Activated CD8-positive, alpha-beta T cell treated with anti-CD3 and anti-CD28 coated beads for 36 hours (primary cell): Measurements from ENCODE around the gene MTR. TPM values are rescaled to one million over a fixed set of nuclear protein-coding genes. Genes with fewer than 3 reads are reported as not detected.

ENCODE experiments used
- ATAC-seq: fragments of 200-7000 bp; cut with Tn5 transposase; one replicate; pipeline ENCODE4 v1.10.0; 2021; ENCODE audit warnings: mild to moderate bottlenecking, moderate library complexity
- CTCF ChIA-PET: fragments of 350-600 bp; sonication (Branson Sonifier 250); formaldehyde crosslinking; loops from one replicate; lab custom pipeline; 2021; ENCODE audit warnings: antibody characterized with exemption; lab: Charles Lee
- POLR2A ChIA-PET: fragments of 350-600 bp; sonication (Branson Sonifier 250); formaldehyde crosslinking; loops from one replicate; lab custom pipeline; 2021; ENCODE audit warnings: antibody characterized with exemption; lab: Charles Lee
- DNase-seq: peaks from one replicate; pipeline ENCODE4 v3.0.0-alpha.2; 2020
- H3K27ac Mint-ChIP-seq: one replicate; pipeline ENCODE4 v1.8.0; 2021; ENCODE audit warnings: mild to moderate bottlenecking, mixed read lengths
- H3K27me3 Mint-ChIP-seq: one replicate; pipeline ENCODE4 v1.8.0; 2021; ENCODE audit warnings: mixed read lengths
- H3K36me3 Mint-ChIP-seq: one replicate; pipeline ENCODE4 v1.8.0; 2021; ENCODE audit warnings: low read depth, mixed read lengths
- H3K4me1 Mint-ChIP-seq: one replicate; pipeline ENCODE4 v1.8.0; 2021; ENCODE audit warnings: low read depth, mixed read lengths
- H3K4me3 Mint-ChIP-seq: one replicate; pipeline ENCODE4 v1.8.0; 2021; ENCODE audit warnings: mild to moderate bottlenecking, moderate library complexity, mixed read lengths
- H3K9me3 Mint-ChIP-seq: one replicate; pipeline ENCODE4 v1.8.0; 2021; ENCODE audit warnings: mixed read lengths
- intact Hi-C: fragments of 100-400 bp; cut with micrococcal nuclease; formaldehyde crosslinking; loops from one replicate; pipeline ENCODE4 v1.10.0; 2022
- total RNA-seq, 2 experiments: library from RNA; stranded (reverse); gene quantifications; one replicate each; pipeline ENCODE4 v1.2.3, GENCODE V29; 2021
- TF ChIP-seq, protein P1 (sequence below): fragments of 200-600 bp; IDR thresholded peaks from one replicate; pipeline ENCODE4 v1.8.0; 2022; ENCODE audit warnings: antibody characterized with exemption, mild to moderate bottlenecking

Gene MTR
- total RNA-seq: 10 to 100 TPM; 72.4 to 72.7 TPM

GRCh38 chr1:236795035-236795756 is at the start of gene MTR:
Gene MTR, plus strand, starts transcription at chr1:236795292. Its CDS starts 412 bp downstream, at chr1:236795704.
- ChIA-PET POLR2A (interaction anchor here (0.6 to 1.0 kb wide), 5 partner anchors 9 to 191 kb away, joined by 3 to 5 read pairs (median 3); partner anchors contain the start of gene HEATR1), CTCF (interaction anchor here (1.2 to 1.5 kb wide), 2 partner anchors 10 to 33 kb away, joined by 3 read pairs; no protein-coding TSS in a partner anchor)
- Mint-ChIP-seq H3K36me3 (peaks cover 21% of the 10 kb centered on the region), H3K4me3 (peak within 1 kb of the TSS; percentile 86), H3K27me3 (peaks cover 3% of the 10 kb centered on the region), H3K9me3 (no peaks in the 10 kb centered on the region), H3K4me1 (peaks cover 31% of the 10 kb centered on the region), H3K27ac (peak within 1 kb of the TSS; percentile 94)
- intact Hi-C loops: no loop called here
- ATAC-seq (peak; percentile 94), DNase-seq (peak; percentile 98)
- TF ChIP-seq, protein P1, sequence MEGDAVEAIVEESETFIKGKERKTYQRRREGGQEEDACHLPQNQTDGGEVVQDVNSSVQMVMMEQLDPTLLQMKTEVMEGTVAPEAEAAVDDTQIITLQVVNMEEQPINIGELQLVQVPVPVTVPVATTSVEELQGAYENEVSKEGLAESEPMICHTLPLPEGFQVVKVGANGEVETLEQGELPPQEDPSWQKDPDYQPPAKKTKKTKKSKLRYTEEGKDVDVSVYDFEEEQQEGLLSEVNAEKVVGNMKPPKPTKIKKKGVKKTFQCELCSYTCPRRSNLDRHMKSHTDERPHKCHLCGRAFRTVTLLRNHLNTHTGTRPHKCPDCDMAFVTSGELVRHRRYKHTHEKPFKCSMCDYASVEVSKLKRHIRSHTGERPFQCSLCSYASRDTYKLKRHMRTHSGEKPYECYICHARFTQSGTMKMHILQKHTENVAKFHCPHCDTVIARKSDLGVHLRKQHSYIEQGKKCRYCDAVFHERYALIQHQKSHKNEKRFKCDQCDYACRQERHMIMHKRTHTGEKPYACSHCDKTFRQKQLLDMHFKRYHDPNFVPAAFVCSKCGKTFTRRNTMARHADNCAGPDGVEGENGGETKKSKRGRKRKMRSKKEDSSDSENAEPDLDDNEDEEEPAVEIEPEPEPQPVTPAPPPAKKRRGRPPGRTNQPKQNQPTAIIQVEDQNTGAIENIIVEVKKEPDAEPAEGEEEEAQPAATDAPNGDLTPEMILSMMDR: no peak

- CTCF ChIA-PET: no interaction called here
Observed at GRCh38 chr1:236746785-236747184, 48.3 kb upstream of the MTR start.

GRCh38 chr1:236747311-236747985 is 47.6 kb upstream of the MTR start:
- H3K36me3 Mint-ChIP-seq: no peaks in the 10 kb centered on the region
- no peak for ATAC-seq
- CTCF ChIA-PET: interaction anchor here (1.0 to 1.1 kb wide), 2 partner anchors 12 to 16 kb away, joined by 3 to 6 read pairs; no protein-coding TSS in a partner anchor

More at GRCh38 chr1:236746785-236747184, 48.3 kb upstream of the MTR start:
- H3K36me3 Mint-ChIP-seq: no peaks in the 10 kb centered on the region
- DNase-seq: no peak
- TF ChIP-seq, protein P1: no peak
- intact Hi-C loops: no loop called here
- POLR2A ChIA-PET: no interaction called here
- ATAC-seq: no peak
- no peaks in the 10 kb centered on the region for H3K9me3 Mint-ChIP-seq
- no peaks in the 10 kb centered on the region for H3K4me1 Mint-ChIP-seq
- no peak overlapping the region for H3K4me3 Mint-ChIP-seq
- peaks cover 17% of the 10 kb centered on the region for H3K27me3 Mint-ChIP-seq
- no peak overlapping the region for H3K27ac Mint-ChIP-seq

GRCh38 chr1:236748268-236748870 is 46.7 kb upstream of the MTR start:
- POLR2A ChIA-PET: no interaction called here

More at GRCh38 chr1:236747311-236747985, 47.6 kb upstream of the MTR start:
- H3K4me1 Mint-ChIP-seq: no peaks in the 10 kb centered on the region
- H3K9me3 Mint-ChIP-seq: no peaks in the 10 kb centered on the region
- DNase-seq: no peak
- POLR2A ChIA-PET: no interaction called here
- intact Hi-C loops: no loop called here
- H3K4me3 Mint-ChIP-seq: no peak overlapping the region
- TF ChIP-seq, protein P1: no peak
- H3K27ac Mint-ChIP-seq: no peak overlapping the region
- peaks cover 19% of the 10 kb centered on the region for H3K27me3 Mint-ChIP-seq

More at GRCh38 chr1:236748268-236748870, 46.7 kb upstream of the MTR start:
- peaks cover 19% of the 10 kb centered on the region for H3K27me3 Mint-ChIP-seq
- H3K9me3 Mint-ChIP-seq: no peaks in the 10 kb centered on the region
- no peak overlapping the region for H3K27ac Mint-ChIP-seq
- H3K4me3 Mint-ChIP-seq: no peak overlapping the region
- TF ChIP-seq, protein P1: no peak
- no peaks in the 10 kb centered on the region for H3K4me1 Mint-ChIP-seq
- H3K36me3 Mint-ChIP-seq: no peaks in the 10 kb centered on the region
- CTCF ChIA-PET: interaction anchor here (1.0 to 3.6 kb wide), 3 partner anchors 11 to 17 kb away, joined by 3 to 19 read pairs (median 6); no protein-coding TSS in a partner anchor
- intact Hi-C loops: no loop called here
- DNase-seq: no peak
- ATAC-seq: no peak
